Dendritic cell treated with granulocyte-macrophage colony-stimulating factor and Interleukin-4, amounts not matched to agents 40 ng/mL and 50 ng/mL, for 4 days (primary cell): ENCODE data around the gene GPR156.

Experiments
- H3K27ac Mint-ChIP-seq: one replicate; pipeline ENCODE4 v1.8.0; 2022; ENCODE audit warnings: mild to moderate bottlenecking, mixed read lengths
- H3K27me3 Mint-ChIP-seq: one replicate; pipeline ENCODE4 v1.8.0; 2022; ENCODE audit warnings: mild to moderate bottlenecking, mixed read lengths
- H3K36me3 Mint-ChIP-seq: one replicate; pipeline ENCODE4 v1.8.0; 2022; ENCODE audit warnings: low read depth, mixed read lengths
- H3K4me1 Mint-ChIP-seq: one replicate; pipeline ENCODE4 v1.8.0; 2022; ENCODE audit warnings: low read depth, mixed read lengths
- H3K4me3 Mint-ChIP-seq: one replicate; pipeline ENCODE4 v1.8.0; 2022; ENCODE audit warnings: mild to moderate bottlenecking, moderate library complexity, mixed read lengths
- H3K9me3 Mint-ChIP-seq: one replicate; pipeline ENCODE4 v1.8.0; 2022; ENCODE audit warnings: mixed read lengths
- intact Hi-C: fragments of 100-400 bp; cut with micrococcal nuclease; formaldehyde crosslinking; loops from one replicate; pipeline ENCODE4 v1.15.0; 2022

GPR156 gene

GRCh38 chr3:120172070-120172469 lies 113.0 kb downstream of the GPR156 start:
- intact Hi-C loops = no loop called here
- H3K27ac Mint-ChIP-seq = no peak overlapping the region
- no peak overlapping the region for H3K4me3 Mint-ChIP-seq

GRCh38 chr3:120171134-120171873 lies 113.7 kb downstream of the GPR156 start:
- H3K4me3 Mint-ChIP-seq = no peak overlapping the region
- H3K36me3 Mint-ChIP-seq = no peaks in the 10 kb centered on the region
- peaks cover 1% of the 10 kb centered on the region for H3K27me3 Mint-ChIP-seq
- intact Hi-C loops = no loop called here
- no peaks in the 10 kb centered on the region for H3K4me1 Mint-ChIP-seq
- no peaks in the 10 kb centered on the region for H3K9me3 Mint-ChIP-seq
- no peak overlapping the region for H3K27ac Mint-ChIP-seq

More at GRCh38 chr3:120172070-120172469, 113.0 kb downstream of the GPR156 start:
- Mint-ChIP-seq H3K27me3 (peaks cover 1% of the 10 kb centered on the region), H3K4me1 (no peaks in the 10 kb centered on the region), H3K36me3 (no peaks in the 10 kb centered on the region), H3K9me3 (no peaks in the 10 kb centered on the region)

- no peaks in the 10 kb centered on the region for H3K9me3 Mint-ChIP-seq
These were observed 114.8 kb downstream of the GPR156 start for GRCh38 chr3:120170223-120170622.

GRCh38 chr3:120169407-120169806 lies 115.6 kb downstream of the GPR156 start:
- Mint-ChIP-seq H3K27me3 (no peaks in the 10 kb centered on the region), H3K27ac (no peak overlapping the region), H3K4me3 (no peak overlapping the region), H3K9me3 (no peaks in the 10 kb centered on the region), H3K36me3 (no peaks in the 10 kb centered on the region), H3K4me1 (no peaks in the 10 kb centered on the region)
- intact Hi-C loops = no loop called here

More at GRCh38 chr3:120170223-120170622, 114.8 kb downstream of the GPR156 start:
- Mint-ChIP-seq H3K4me3 (no peak overlapping the region), H3K27me3 (no peaks in the 10 kb centered on the region), H3K4me1 (no peaks in the 10 kb centered on the region), H3K27ac (no peak overlapping the region), H3K36me3 (no peaks in the 10 kb centered on the region)
- intact Hi-C loops = no loop called here

- no peaks in the 10 kb centered on the region for H3K9me3 Mint-ChIP-seq
- intact Hi-C loops = no loop called here
- no peak overlapping the region for H3K4me3 Mint-ChIP-seq
These were observed 116.4 kb downstream of the GPR156 start for GRCh38 chr3:120168611-120169010.

GRCh38 chr3:120168038-120168437 lies 117.0 kb downstream of the GPR156 start:
- Mint-ChIP-seq H3K27me3 (no peaks in the 10 kb centered on the region), H3K4me1 (no peaks in the 10 kb centered on the region), H3K4me3 (no peak overlapping the region), H3K36me3 (no peaks in the 10 kb centered on the region), H3K27ac (no peak overlapping the region), H3K9me3 (no peaks in the 10 kb centered on the region)
- intact Hi-C loops = no loop called here

More at GRCh38 chr3:120168611-120169010, 116.4 kb downstream of the GPR156 start:
- no peaks in the 10 kb centered on the region for H3K27me3 Mint-ChIP-seq
- H3K27ac Mint-ChIP-seq = no peak overlapping the region
- H3K36me3 Mint-ChIP-seq = no peaks in the 10 kb centered on the region
- no peaks in the 10 kb centered on the region for H3K4me1 Mint-ChIP-seq

GRCh38 chr3:120167488-120167887 lies 117.5 kb downstream of the GPR156 start:
- Mint-ChIP-seq H3K9me3 (no peaks in the 10 kb centered on the region), H3K36me3 (no peaks in the 10 kb centered on the region), H3K4me3 (no peak overlapping the region), H3K27me3 (no peaks in the 10 kb centered on the region), H3K27ac (no peak overlapping the region), H3K4me1 (peaks cover 2% of the 10 kb centered on the region)
- intact Hi-C loops = no loop called here

- no peaks in the 10 kb centered on the region for H3K27me3 Mint-ChIP-seq
- intact Hi-C loops = no loop called here
- no peaks in the 10 kb centered on the region for H3K36me3 Mint-ChIP-seq
- H3K4me3 Mint-ChIP-seq = no peak overlapping the region
- peaks cover 9% of the 10 kb centered on the region for H3K9me3 Mint-ChIP-seq
- H3K4me1 Mint-ChIP-seq = peaks cover 16% of the 10 kb centered on the region
- no peak overlapping the region for H3K27ac Mint-ChIP-seq
These were observed 121.2 kb downstream of the GPR156 start for GRCh38 chr3:120163816-120164215.

- H3K27me3 Mint-ChIP-seq = no peaks in the 10 kb centered on the region
- H3K4me1 Mint-ChIP-seq = peaks cover 18% of the 10 kb centered on the region
- H3K4me3 Mint-ChIP-seq = no peak overlapping the region
- peaks cover 9% of the 10 kb centered on the region for H3K9me3 Mint-ChIP-seq
- H3K36me3 Mint-ChIP-seq = no peaks in the 10 kb centered on the region
- H3K27ac Mint-ChIP-seq = no peak overlapping the region
- intact Hi-C loops = no loop called here
These were observed 122.0 kb downstream of the GPR156 start for GRCh38 chr3:120163026-120163425.

- Mint-ChIP-seq H3K36me3 (no peaks in the 10 kb centered on the region), H3K4me1 (peaks cover 18% of the 10 kb centered on the region), H3K9me3 (peaks cover 9% of the 10 kb centered on the region), H3K27ac (no peak overlapping the region), H3K4me3 (no peak overlapping the region), H3K27me3 (no peaks in the 10 kb centered on the region)
- intact Hi-C loops = no loop called here
These were observed 122.6 kb downstream of the GPR156 start for GRCh38 chr3:120162400-120162799.

GRCh38 chr3:120161902-120162301 lies 123.1 kb downstream of the GPR156 start:
- no peaks in the 10 kb centered on the region for H3K27me3 Mint-ChIP-seq
- H3K4me1 Mint-ChIP-seq = peaks cover 18% of the 10 kb centered on the region
- intact Hi-C loops = no loop called here
- no peak overlapping the region for H3K27ac Mint-ChIP-seq
- H3K36me3 Mint-ChIP-seq = no peaks in the 10 kb centered on the region
- peaks cover 9% of the 10 kb centered on the region for H3K9me3 Mint-ChIP-seq
- H3K4me3 Mint-ChIP-seq = no peak overlapping the region

GRCh38 chr3:120160050-120160449 lies 125.0 kb downstream of the GPR156 start:
- Mint-ChIP-seq H3K27me3 (no peaks in the 10 kb centered on the region), H3K4me3 (no peak overlapping the region), H3K9me3 (peaks cover 24% of the 10 kb centered on the region), H3K36me3 (no peaks in the 10 kb centered on the region), H3K4me1 (peaks cover 18% of the 10 kb centered on the region), H3K27ac (no peak overlapping the region)
- intact Hi-C loops = no loop called here

- H3K36me3 Mint-ChIP-seq = no peaks in the 10 kb centered on the region
- no peak overlapping the region for H3K27ac Mint-ChIP-seq
- peaks cover 18% of the 10 kb centered on the region for H3K4me1 Mint-ChIP-seq
- no peak overlapping the region for H3K4me3 Mint-ChIP-seq
- intact Hi-C loops = no loop called here
- H3K9me3 Mint-ChIP-seq = peaks cover 40% of the 10 kb centered on the region
- no peaks in the 10 kb centered on the region for H3K27me3 Mint-ChIP-seq
These were observed 127.3 kb downstream of the GPR156 start for GRCh38 chr3:120157681-120158080.

GRCh38 chr3:120157113-120157512 lies 127.9 kb downstream of the GPR156 start:
- H3K27ac Mint-ChIP-seq = no peak overlapping the region
- no peak overlapping the region for H3K4me3 Mint-ChIP-seq
- H3K27me3 Mint-ChIP-seq = no peaks in the 10 kb centered on the region
- peaks cover 12% of the 10 kb centered on the region for H3K4me1 Mint-ChIP-seq
- H3K36me3 Mint-ChIP-seq = no peaks in the 10 kb centered on the region
- peaks cover 36% of the 10 kb centered on the region for H3K9me3 Mint-ChIP-seq
- intact Hi-C loops = no loop called here

GRCh38 chr3:120156699-120157098 lies 128.3 kb downstream of the GPR156 start:
- peaks cover 32% of the 10 kb centered on the region for H3K9me3 Mint-ChIP-seq
- no peaks in the 10 kb centered on the region for H3K27me3 Mint-ChIP-seq
- no peak overlapping the region for H3K27ac Mint-ChIP-seq
- peaks cover 8% of the 10 kb centered on the region for H3K4me1 Mint-ChIP-seq
- no peak overlapping the region for H3K4me3 Mint-ChIP-seq
- no peaks in the 10 kb centered on the region for H3K36me3 Mint-ChIP-seq
- intact Hi-C loops = no loop called here
